Activated CD4-positive, alpha-beta T cell treated with anti-CD3 and anti-CD28 coated beads, Interleukin-2, amount 50 U/mL, for 16 hours (primary cell): ENCODE measurements around the gene NTN3.

ENCODE experiments used
- DNase-seq: peaks from one replicate; pipeline ENCODE4 v3.0.0-alpha.2; 2020

The NTN3 gene

GRCh38 chr16:2515180-2515851 lies 44.2 kb downstream of the NTN3 start:
- no peak for DNase-seq

DNA sequence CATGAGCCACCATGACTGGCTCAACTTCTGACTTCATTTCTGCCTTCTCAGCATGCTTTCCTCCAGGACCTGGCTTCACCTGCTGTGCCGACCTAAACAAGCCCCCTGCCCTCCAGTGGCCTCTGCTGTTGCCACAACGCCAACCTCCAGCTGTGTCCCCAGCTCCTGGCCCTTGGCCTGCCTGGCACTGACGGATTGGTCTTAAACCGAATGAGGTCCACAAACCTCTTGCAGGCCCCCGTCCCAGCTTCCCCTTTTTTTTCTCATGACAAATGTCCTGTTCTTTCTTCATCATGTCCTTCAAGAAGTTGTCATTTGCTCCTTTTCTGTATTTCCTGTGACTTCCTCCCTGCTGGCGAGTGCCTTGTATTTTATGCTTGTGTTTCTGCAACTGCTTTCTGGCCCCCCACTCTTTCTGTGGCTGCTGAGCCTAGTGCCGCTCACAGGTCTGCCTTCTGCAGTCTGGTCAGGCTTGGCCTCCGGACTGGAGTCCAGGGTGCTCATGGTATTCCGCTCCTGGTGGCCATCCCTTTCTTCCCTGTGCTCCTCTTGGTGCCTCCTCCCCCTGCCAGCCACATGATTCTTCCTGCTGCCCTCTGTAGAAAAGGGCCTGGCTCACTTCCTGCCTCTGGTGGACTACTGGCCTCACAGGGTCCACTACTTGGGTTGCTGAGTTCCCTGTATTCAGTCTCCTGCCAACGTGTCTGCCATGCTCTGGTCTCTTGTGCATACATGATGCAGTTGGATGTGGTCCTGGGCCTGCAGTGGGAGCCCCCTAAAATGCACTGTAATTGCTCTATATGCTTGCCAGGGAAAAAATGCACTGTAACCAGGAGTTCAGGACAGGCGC lies 45.5 kb downstream of the NTN3 start:
- no peak for DNase-seq

DNA sequence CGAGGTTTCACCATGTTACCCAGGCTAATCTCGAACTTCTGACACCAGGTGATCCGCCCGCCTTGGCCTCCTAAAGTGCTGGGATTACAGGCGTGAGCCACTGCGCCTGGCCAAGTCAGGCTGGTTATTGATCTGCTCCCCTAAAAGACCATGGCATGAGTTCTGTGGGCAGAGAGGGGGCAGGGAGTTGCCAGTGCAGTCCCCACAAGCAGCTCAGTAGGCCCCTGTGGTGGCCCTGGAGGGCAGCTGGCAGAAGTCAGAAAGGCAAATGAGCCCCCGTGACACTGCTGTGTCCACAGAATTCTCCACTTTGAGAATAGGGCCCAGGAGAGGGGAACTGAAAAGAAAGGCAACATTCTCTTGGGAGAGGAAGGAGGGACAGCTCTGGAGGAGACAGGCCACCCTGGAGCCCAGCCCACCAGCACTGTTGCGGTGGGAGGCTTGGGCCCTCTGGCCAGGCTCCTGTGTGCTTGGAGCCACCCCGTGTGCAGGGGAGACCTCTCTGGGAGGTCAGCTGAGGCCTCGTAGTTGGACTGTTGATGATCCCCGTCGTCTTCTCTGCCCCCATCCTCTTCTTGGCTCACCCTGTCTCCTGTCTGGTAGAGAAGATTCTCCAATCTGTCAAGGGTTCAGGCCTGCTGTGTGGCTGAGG lies 47.0 kb downstream of the NTN3 start:
- DNase-seq: no peak

DNA sequence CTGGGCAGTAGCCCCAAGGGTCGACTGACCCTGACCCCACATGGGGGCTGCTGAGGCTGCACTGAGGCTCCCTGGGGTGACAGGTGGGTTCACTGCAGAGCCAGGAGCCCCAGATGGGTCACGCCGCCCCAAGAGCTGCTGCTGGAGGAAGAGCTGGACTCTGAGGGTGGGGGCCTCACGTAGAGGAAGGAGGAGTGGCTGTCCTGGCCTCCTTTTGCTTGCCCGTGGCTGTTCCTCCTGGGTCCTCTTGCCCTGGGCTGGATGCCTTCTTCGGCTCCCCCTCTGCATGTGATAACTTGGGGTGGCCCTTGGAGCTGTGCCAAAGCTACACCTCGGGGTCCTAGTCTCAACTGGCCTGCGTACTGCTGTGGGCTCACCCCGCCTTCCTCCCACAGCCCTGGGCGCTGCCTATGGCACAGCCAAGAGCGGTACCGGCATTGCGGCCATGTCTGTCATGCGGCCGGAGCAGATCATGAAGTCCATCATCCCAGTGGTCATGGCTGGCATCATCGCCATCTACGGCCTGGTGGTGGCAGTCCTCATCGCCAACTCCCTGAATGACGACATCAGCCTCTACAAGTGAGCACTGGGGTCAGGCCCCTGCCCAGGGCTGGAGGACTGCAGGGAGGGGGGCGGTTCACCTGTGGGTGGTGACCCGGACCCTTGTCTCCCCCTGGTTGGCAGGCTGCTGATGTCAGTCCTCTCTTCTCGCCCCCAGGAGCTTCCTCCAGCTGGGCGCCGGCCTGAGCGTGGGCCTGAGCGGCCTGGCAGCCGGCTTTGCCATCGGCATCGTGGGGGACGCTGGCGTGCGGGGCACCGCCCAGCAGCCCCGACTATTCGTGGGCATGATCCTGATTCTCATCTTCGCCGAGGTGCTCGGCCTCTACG lies 48.0 kb downstream of the NTN3 start:
- no peak for DNase-seq

DNA sequence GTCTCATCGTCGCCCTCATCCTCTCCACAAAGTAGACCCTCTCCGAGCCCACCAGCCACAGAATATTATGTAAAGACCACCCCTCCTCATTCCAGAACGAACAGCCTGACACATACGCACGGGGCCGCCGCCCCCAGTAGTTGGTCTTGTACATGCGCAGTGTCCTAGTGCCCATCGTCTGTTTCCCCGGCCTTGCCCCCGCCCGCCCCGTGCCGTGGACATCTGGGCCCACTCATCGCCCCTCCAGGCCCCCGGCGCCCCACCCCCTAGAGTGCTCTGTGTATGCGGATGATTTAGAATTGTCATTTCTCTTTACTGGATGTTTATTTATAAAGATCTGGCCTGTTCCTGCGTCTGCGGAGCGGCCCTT lies 48.6 kb downstream of the NTN3 start:
- no peak for DNase-seq

DNA sequence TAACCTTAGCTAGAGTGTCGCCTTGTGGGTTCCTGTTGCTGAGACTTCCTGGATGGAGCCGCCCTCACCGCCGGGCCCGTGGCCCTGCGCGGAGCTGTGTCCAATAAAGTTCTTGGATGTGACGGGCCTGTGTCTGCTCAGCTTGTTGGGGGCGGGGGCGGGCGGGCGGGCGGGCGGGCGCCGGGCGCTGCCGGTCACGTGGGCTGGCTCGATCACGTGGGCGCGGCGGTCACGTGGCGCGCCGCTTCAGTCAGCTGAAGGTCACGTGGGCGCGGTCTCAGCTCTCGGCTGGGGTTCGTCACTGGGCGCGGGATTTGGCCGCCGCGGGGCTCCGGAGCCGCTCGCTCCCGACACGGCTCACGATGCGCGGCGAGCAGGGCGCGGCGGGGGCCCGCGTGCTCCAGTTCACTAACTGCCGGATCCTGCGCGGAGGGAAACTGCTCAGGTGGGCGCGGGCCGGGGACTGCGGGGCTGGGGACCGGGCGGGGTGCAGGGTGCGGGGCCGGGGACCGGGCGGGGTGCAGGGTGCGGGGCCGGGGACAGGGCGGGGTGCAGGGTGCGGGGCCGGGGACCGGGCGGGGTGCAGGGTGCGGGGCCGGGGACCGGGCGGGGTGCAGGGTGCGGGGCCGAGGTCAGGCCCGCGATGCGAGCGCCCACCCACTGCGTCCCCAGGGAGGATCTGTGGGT lies 49.1 kb downstream of the NTN3 start, which contains the start of gene AMDHD2:
Gene AMDHD2, plus strand, starts transcription at position 275 of the 687 bp plus-strand sequence. Its CDS starts 88 bp downstream, at position 363.
- peak; percentile 91 for DNase-seq

DNA sequence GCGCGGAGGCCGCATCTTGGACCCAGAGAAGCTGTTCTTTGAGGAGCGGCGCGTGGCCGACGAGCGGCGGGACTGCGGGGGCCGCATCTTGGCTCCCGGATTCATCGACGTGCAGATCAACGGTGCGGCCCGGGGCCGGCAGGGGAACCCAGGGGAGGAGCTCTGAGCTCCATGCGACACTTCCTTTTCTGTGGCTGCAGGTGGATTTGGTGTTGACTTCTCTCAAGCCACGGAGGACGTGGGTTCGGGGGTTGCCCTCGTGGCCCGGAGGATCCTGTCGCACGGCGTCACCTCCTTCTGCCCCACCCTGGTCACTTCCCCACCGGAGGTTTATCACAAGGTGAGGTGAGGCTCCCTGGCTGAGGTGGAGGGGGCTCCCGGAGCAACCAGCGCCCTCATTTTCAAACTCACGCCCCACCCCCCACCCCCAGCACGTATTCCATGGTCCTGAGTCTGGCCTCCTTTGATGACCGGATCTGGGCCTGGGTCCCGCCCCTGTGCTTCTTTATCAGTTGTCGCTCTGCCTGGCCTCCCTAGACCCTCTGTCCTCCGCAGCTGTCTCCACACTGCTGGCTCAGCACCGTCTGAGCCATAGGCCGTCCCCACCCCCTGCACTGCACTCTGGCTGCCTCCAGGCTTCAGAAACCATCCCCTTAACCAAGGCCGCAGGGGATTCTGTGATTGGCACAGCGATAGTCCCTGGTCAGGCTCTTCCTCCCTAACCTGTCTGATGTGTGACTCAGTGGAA lies 49.9 kb downstream of the NTN3 start:
- peak; percentile 54 for DNase-seq
